ENCODE results near the gene ENTPD2. TPM values are rescaled to one million over a fixed set of nuclear protein-coding genes. Genes with fewer than 3 reads are reported as not detected.

Gene ENTPD2
- total and polyA plus RNA-seq, 12 donors: 0.28 to 1.7 (median 0.49) TPM; not detected in 6

GRCh38 chr9:137075275-137075775, 21.5 kb upstream of the ENTPD2 start:
- DNase-seq: no peak
- intact Hi-C loops (cut with DNase I): no loop called here
- 75 to 78% (median 76%) methylated on average over 12 of the region's 12 CpGs for WGBS, 4 donors
- Histone ChIP-seq H3K36me3 (replicated peaks in 1 of 2) (peaks cover 0 to 16% of the 10 kb centered on the region in 2 donors), H3K27me3 (no peaks in the 10 kb centered on the region), H3K4me1 (replicated peaks in 1 of 2) (peaks cover 6 to 24% of the 10 kb centered on the region in 2 donors), H3K4me3 (no peak overlapping the region), H3K9me3 (replicated peaks in 1 of 3) (no peaks in the 10 kb centered on the region), H3K27ac (no peak overlapping the region)
- TF ChIP-seq POLR2A (IDR thresholded peaks at IDR 0.05) (no peak), CTCF (IDR thresholded peaks at IDR 0.05) (no peak)

GRCh38 chr9:137074657-137075274, 20.9 kb upstream of the ENTPD2 start:
- no peak for DNase-seq
- intact Hi-C loops (cut with DNase I): no loop called here
- Histone ChIP-seq H3K4me3 (no peak overlapping the region), H3K4me1 (replicated peaks in 1 of 2) (peaks cover 6 to 24% of the 10 kb centered on the region in 2 donors), H3K9me3 (replicated peaks in 1 of 3) (no peaks in the 10 kb centered on the region), H3K27me3 (peaks cover under 1% of the 10 kb centered on the region), H3K27ac (no peak overlapping the region), H3K36me3 (replicated peaks in 1 of 2) (peaks cover 0 to 11% of the 10 kb centered on the region in 2 donors)
- TF ChIP-seq POLR2A (IDR thresholded peaks at IDR 0.05): no peak
- TF ChIP-seq CTCF (IDR thresholded peaks at IDR 0.05): no peak
- whole genome bisulfite sequencing, 4 donors: 79 to 83% (median 79%) methylated on average over 11 to 12 of the region's 12 CpGs

- H3K4me3 ChIP-seq: no peak overlapping the region
- DNase-seq: no peak
- peaks cover 8% of the 10 kb centered on the region for H3K27me3 ChIP-seq
- peaks cover 0 to 3% of the 10 kb centered on the region in 2 donors for H3K36me3 ChIP-seq (replicated peaks in 1 of 2)
- 86 to 92% (median 90%) methylated on average over 8 of the region's 8 CpGs for WGBS, 4 donors
- intact Hi-C loops (cut with DNase I): no loop called here
- peaks cover 6 to 20% of the 10 kb centered on the region in 2 donors for H3K4me1 ChIP-seq (replicated peaks in 1 of 2)
- no peak overlapping the region for H3K27ac ChIP-seq
- TF ChIP-seq POLR2A (IDR thresholded peaks at IDR 0.05) (no peak), CTCF (IDR thresholded peaks at IDR 0.05) (no peak)
- no peaks in the 10 kb centered on the region for H3K9me3 ChIP-seq (replicated peaks in 1 of 3)
These were observed 20.1 kb upstream of the ENTPD2 start for GRCh38 chr9:137073992-137074399.

- Histone ChIP-seq H3K27ac (peak overlapping the region in 2 of 5 donors; percentile 55 to 61), H3K4me1 (replicated peaks in 1 of 2) (peaks cover 0 to 8% of the 10 kb centered on the region in 2 donors), H3K36me3 (replicated peaks in 1 of 2) (no peaks in the 10 kb centered on the region), H3K4me3 (no peak overlapping the region), H3K9me3 (replicated peaks in 1 of 3) (no peaks in the 10 kb centered on the region), H3K27me3 (peaks cover 12% of the 10 kb centered on the region)
- no peak for TF ChIP-seq CTCF (IDR thresholded peaks at IDR 0.05)
- no peak for TF ChIP-seq POLR2A (IDR thresholded peaks at IDR 0.05)
- 92 to 100% (median 97%) methylated on average over 2 of the region's 2 CpGs; no CpG with 5 or more reads in 1 of the 4 donors for WGBS, 4 donors
- DNase-seq: no peak
- intact Hi-C loops (cut with DNase I): no loop called here
These were observed 17.4 kb upstream of the ENTPD2 start for GRCh38 chr9:137071282-137071681.

All from adrenal gland (tissue), 12 donors.